H9 (cell line): ENCODE data around the gene MYDGF. TPM values are rescaled to one million over a fixed set of nuclear protein-coding genes. Genes with fewer than 3 reads are reported as not detected.

Experiments used
- DNase-seq: peaks from one replicate; pipeline ENCODE4 v3.0.0-alpha.2; 2017
- H2AFZ ChIP-seq: one replicate; pipeline ENCODE4 v1.6.1; 2013; ENCODE audit warnings: mild to moderate bottlenecking, low read length, control low read depth, moderate library complexity
- H2AK5ac ChIP-seq: 2 replicates; pipeline ENCODE4 v1.6.1; 2013; ENCODE audit warnings: low read length, control low read depth, mixed read lengths; ENCODE audit not compliant: insufficient read length
- H2BK120ac ChIP-seq: one replicate; pipeline ENCODE4 v1.6.1; 2013; ENCODE audit warnings: low read depth, mild to moderate bottlenecking, low read length, control low read depth, inconsistent platforms; ENCODE audit not compliant: poor library complexity, severe bottlenecking
- H2BK12ac ChIP-seq: 2 replicates; pipeline ENCODE4 v1.6.1; 2013; ENCODE audit warnings: low read length, control low read depth, mixed read lengths, low read depth; ENCODE audit not compliant: insufficient read length
- H2BK15ac ChIP-seq: 2 replicates; pipeline ENCODE4 v1.6.1; 2013; ENCODE audit warnings: low read depth, low read length, control low read depth
- H2BK20ac ChIP-seq: one replicate; pipeline ENCODE4 v1.6.1; 2013; ENCODE audit warnings: low read depth, mild to moderate bottlenecking, low read length, control low read depth, inconsistent platforms; ENCODE audit not compliant: poor library complexity, severe bottlenecking
- H2BK5ac ChIP-seq: 2 replicates; pipeline ENCODE4 v1.6.1; 2013; ENCODE audit warnings: low read length, control low read depth, mixed read lengths; ENCODE audit not compliant: insufficient read length
- H3K14ac ChIP-seq: 2 replicates; pipeline ENCODE4 v1.6.1; 2013; ENCODE audit warnings: low read length, control low read depth; ENCODE audit not compliant: insufficient read depth
- H3K18ac ChIP-seq: 2 replicates; pipeline ENCODE4 v1.6.1; 2013; ENCODE audit warnings: low read depth, mild to moderate bottlenecking, mixed read lengths, low read length, control low read depth; ENCODE audit not compliant: insufficient read length
- H3K23ac ChIP-seq: 2 replicates; pipeline ENCODE4 v1.6.1; 2013; ENCODE audit warnings: low read length, control low read depth, mixed read lengths, low read depth; ENCODE audit not compliant: insufficient read length
- H3K23me2 ChIP-seq: 2 replicates; pipeline ENCODE4 v1.6.1; 2013; ENCODE audit warnings: low read depth, mild to moderate bottlenecking, mixed read lengths, low read length, control low read depth; ENCODE audit not compliant: insufficient read length, poor library complexity, severe bottlenecking
- H3K27ac ChIP-seq: 2 replicates; pipeline ENCODE4 v1.5.1; 2013; ENCODE audit warnings: low read length, control low read depth, mixed read lengths, low read depth; ENCODE audit not compliant: insufficient read length
- H3K27me3 ChIP-seq: 2 replicates; pipeline ENCODE4 v1.6.1; 2013; ENCODE audit warnings: low read length, control low read depth, inconsistent platforms; ENCODE audit not compliant: insufficient read depth
- H3K4ac ChIP-seq: 2 replicates; pipeline ENCODE4 v1.6.1; 2013; ENCODE audit warnings: low read depth, mild to moderate bottlenecking, control low read depth, inconsistent platforms, low read length, moderate library complexity
- H3K4me1 ChIP-seq: 2 replicates; pipeline ENCODE4 v1.6.1; 2013; ENCODE audit warnings: low read length, control low read depth, inconsistent platforms; ENCODE audit not compliant: insufficient read depth
- H3K4me2 ChIP-seq: 2 replicates; pipeline ENCODE4 v1.6.1; 2013; ENCODE audit warnings: low read length, control low read depth, mixed read lengths; ENCODE audit not compliant: insufficient read length, insufficient read depth
- H3K56ac ChIP-seq: 2 replicates; pipeline ENCODE4 v1.6.1; 2013; ENCODE audit warnings: low read depth, mild to moderate bottlenecking, mixed read lengths, low read length, control low read depth; ENCODE audit not compliant: insufficient read length
- H3K79me1 ChIP-seq: 2 replicates; pipeline ENCODE4 v1.6.1; 2013; ENCODE audit warnings: low read depth, mild to moderate bottlenecking, moderate library complexity, low read length, control low read depth, inconsistent platforms; ENCODE audit not compliant: insufficient read depth, poor library complexity, severe bottlenecking
- H3K79me2 ChIP-seq: 2 replicates; pipeline ENCODE4 v1.6.1; 2013; ENCODE audit warnings: low read length, control low read depth, inconsistent platforms; ENCODE audit not compliant: insufficient read depth
- H3K9ac ChIP-seq: 2 replicates; pipeline ENCODE4 v1.6.1; 2013; ENCODE audit warnings: low read length, control low read depth, mixed read lengths; ENCODE audit not compliant: insufficient read length; ENCODE audit errors: extremely low read depth
- H3K9me3 ChIP-seq: one replicate; pipeline ENCODE4 v1.6.1; 2013; ENCODE audit warnings: low read depth, low read length, inconsistent platforms; ENCODE audit not compliant: control insufficient read depth
- H3T11ph ChIP-seq: one replicate; pipeline ENCODE4 v1.6.1; 2013; ENCODE audit warnings: mild to moderate bottlenecking, low read length, control low read depth, inconsistent platforms
- H4K20me1 ChIP-seq: one replicate; pipeline ENCODE4 v1.6.1; 2013; ENCODE audit not compliant: control insufficient read depth, insufficient read length, insufficient read depth
- H4K5ac ChIP-seq: 2 replicates; pipeline ENCODE4 v1.6.1; 2013; ENCODE audit warnings: low read depth, mild to moderate bottlenecking, mixed read lengths, low read length, control low read depth; ENCODE audit not compliant: insufficient read length
- H4K8ac ChIP-seq: replicated peaks from 2 replicates; pipeline ENCODE4 v1.6.1; 2013; ENCODE audit warnings: low read length, control low read depth, mixed read lengths, low read depth; ENCODE audit not compliant: insufficient read length
- H4K91ac ChIP-seq: 2 replicates; pipeline ENCODE4 v1.6.1; 2013; ENCODE audit warnings: low read depth, mild to moderate bottlenecking, moderate library complexity, mixed read lengths, low read length, control low read depth; ENCODE audit not compliant: insufficient read length
- H3K27ac Mint-ChIP-seq, 3 experiments: 2 replicates in 2 of 3; 3 replicates in 1 of 3; pipeline ENCODE4 v1.8.0; 2020 to 2021; ENCODE audit warnings: mixed read lengths in 3 of 3, mild to moderate bottlenecking in 1 of 3, moderate library complexity in 1 of 3
- H3K27me3 Mint-ChIP-seq: 2 replicates; pipeline ENCODE4 v1.8.0; 2021; ENCODE audit warnings: low read depth, mild to moderate bottlenecking, moderate library complexity, mixed read lengths
- H3K36me3 Mint-ChIP-seq, 3 experiments: 2 replicates in 2 of 3; 3 replicates in 1 of 3; pipeline ENCODE4 v1.8.0; 2020 to 2021; ENCODE audit warnings: low read depth in 3 of 3, mixed read lengths in 3 of 3; ENCODE audit not compliant: insufficient read depth in 1 of 3
- H3K4me1 Mint-ChIP-seq, 2 experiments: 2 replicates each; pipeline ENCODE4 v1.8.0; 2020; ENCODE audit warnings: mixed read lengths in 2 of 2
- H3K4me3 Mint-ChIP-seq, 2 experiments: 2 replicates in 1 of 2; 3 replicates in 1 of 2; pipeline ENCODE4 v1.8.0; 2020 to 2021; ENCODE audit warnings: mild to moderate bottlenecking in 2 of 2, mixed read lengths in 2 of 2, moderate library complexity in 1 of 2
- H3K9me3 Mint-ChIP-seq, 2 experiments: 2 replicates in 1 of 2; 3 replicates in 1 of 2; pipeline ENCODE4 v1.8.0; 2020; ENCODE audit warnings: mild to moderate bottlenecking in 2 of 2, mixed read lengths in 2 of 2, moderate library complexity in 1 of 2
- CTCF ChIP-seq: fragments of 200-600 bp; sonication (generic); conservative IDR thresholded peaks from 3 replicates; pipeline ENCODE4 v1.8.0; 2021; ENCODE audit warnings: antibody characterized with exemption, mild to moderate bottlenecking
- WGBS: extraction: QIAGEN DNeasy Blood & Tissue Kit; methylation state at CpG from one replicate; pipeline ENCODE4 v1.1.7; 2013; ENCODE audit warnings: missing lambda C conversion rate, low lambda C conversion rate, mixed read lengths; ENCODE audit not compliant: insufficient read length; ENCODE audit errors: extremely low coverage; 5-methylcytosine and 5-hydroxymethylcytosine counted together
- total RNA-seq: library from RNA; stranded (reverse); gene quantifications from 2 replicates; pipeline ENCODE4 v1.2.1, GENCODE V29; 2021

MYDGF gene
- total RNA-seq, 1 experiment from 2014 or later = 43.4 TPM

- Mint-ChIP-seq H3K9me3 (no peaks in the 10 kb centered on the region), H3K36me3 (peaks cover 26 to 72% (median 60%) of the 10 kb centered on the region in 3 experiments), H3K27me3 (no peaks in the 10 kb centered on the region), H3K4me3 (no peak overlapping the region), H3K27ac (no peak overlapping the region; a peak in 1 of 7 replicates), H3K4me1 (no peaks in the 10 kb centered on the region)
- no peaks in the 10 kb centered on the region for H3K4me1 ChIP-seq
- no peak overlapping the region for H2BK120ac ChIP-seq
- no peak overlapping the region for H2BK5ac ChIP-seq
- no peak overlapping the region for H2BK20ac ChIP-seq
- H3K23me2 ChIP-seq = no peaks in the 10 kb centered on the region
- H3K9ac ChIP-seq = no peak overlapping the region
- no peak for TF ChIP-seq CTCF
- H3T11ph ChIP-seq = no peak overlapping the region
- H2BK15ac ChIP-seq = no peak overlapping the region
- no peaks in the 10 kb centered on the region for H3K79me1 ChIP-seq
- WGBS = no CpG with 5 or more reads among the region's 7 CpGs
- H3K18ac ChIP-seq = no peak overlapping the region
- H3K56ac ChIP-seq = no peak overlapping the region
- H3K14ac ChIP-seq = no peak overlapping the region
- H3K4ac ChIP-seq = no peak overlapping the region
- H3K9me3 ChIP-seq = no peaks in the 10 kb centered on the region
- H4K20me1 ChIP-seq = no peaks in the 10 kb centered on the region
- no peak overlapping the region for H3K27ac ChIP-seq
- H4K8ac ChIP-seq = no peak overlapping the region
- H2AFZ ChIP-seq = no peak overlapping the region
- H2BK12ac ChIP-seq = no peak overlapping the region
- H3K23ac ChIP-seq = no peak overlapping the region
- no peak for DNase-seq
- no peak overlapping the region for H4K5ac ChIP-seq
- H4K91ac ChIP-seq = no peak overlapping the region
- no peaks in the 10 kb centered on the region for H3K79me2 ChIP-seq
- no peak overlapping the region for H3K4me2 ChIP-seq
- no peaks in the 10 kb centered on the region for H3K27me3 ChIP-seq
- H2AK5ac ChIP-seq = no peak overlapping the region
Measured at GRCh38 chr19:4693078-4693350, 22.9 kb upstream of the MYDGF start.
